ENCODE measurements around the gene SEMA3A. TPM values are rescaled to one million over a fixed set of nuclear protein-coding genes. Genes with fewer than 3 reads are reported as not detected.

Gene SEMA3A
- polyA plus RNA-seq, 4 donors: 2.4 to 11.4 TPM; not detected in 2

- Histone ChIP-seq H3K36me3 (ENCODE audit: control insufficient read depth in 3 of 3, insufficient read depth in 2 of 3, low read depth in 1 of 3, low read length in 3 of 3) (peaks cover 0 to 2% (median 0%) of the 10 kb centered on the region in 3 donors), H3K9me3 (ENCODE audit: control insufficient read depth in 2 of 2, insufficient read depth in 1 of 2, low read depth in 1 of 2, low read length in 1 of 2) (no peaks in the 10 kb centered on the region), H3K4me3 (ENCODE audit: low read depth in 1 of 3, low read length in 3 of 3) (no peak overlapping the region), H3K4me1 (ENCODE audit: control insufficient read depth in 3 of 3, insufficient read depth in 2 of 3, low read depth in 1 of 3, low read length in 2 of 3) (no peaks in the 10 kb centered on the region), H3K27me3 (ENCODE audit: control insufficient read depth in 3 of 3, insufficient read depth in 3 of 3, low read length in 3 of 3) (no peaks in the 10 kb centered on the region), H3K27ac (ENCODE audit: low read depth in 1 of 3, low read length in 2 of 3) (no peak overlapping the region)
- WGBS, 3 donors: 39 to 69% (median 51%) methylated on average over 1 of the region's 1 CpG
- FAIRE-seq (no peak), DNase-seq (no peak)
These were observed 86.5 kb downstream of the SEMA3A start for GRCh38 chr7:84108119-84108518.

- H3K4me1 ChIP-seq (ENCODE audit: control insufficient read depth in 3 of 3, insufficient read depth in 2 of 3, low read depth in 1 of 3, low read length in 2 of 3): no peaks in the 10 kb centered on the region
- no peak overlapping the region for H3K27ac ChIP-seq (ENCODE audit: low read depth in 1 of 3, low read length in 2 of 3)
- peaks cover 0 to 2% (median 0%) of the 10 kb centered on the region in 3 donors for H3K36me3 ChIP-seq (ENCODE audit: control insufficient read depth in 3 of 3, insufficient read depth in 2 of 3, low read depth in 1 of 3, low read length in 3 of 3)
- H3K9me3 ChIP-seq (ENCODE audit: control insufficient read depth in 2 of 2, insufficient read depth in 1 of 2, low read depth in 1 of 2, low read length in 1 of 2): no peaks in the 10 kb centered on the region
- no peak for DNase-seq
- H3K4me3 ChIP-seq (ENCODE audit: low read depth in 1 of 3, low read length in 3 of 3): no peak overlapping the region
- H3K27me3 ChIP-seq (ENCODE audit: control insufficient read depth in 3 of 3, insufficient read depth in 3 of 3, low read length in 3 of 3): no peaks in the 10 kb centered on the region
- WGBS, 3 donors: 75 to 96% (median 91%) methylated on average over 2 of the region's 2 CpGs
- FAIRE-seq: no peak
These were observed 87.3 kb downstream of the SEMA3A start for GRCh38 chr7:84107259-84107658.

- peaks cover 0 to 2% (median 0%) of the 10 kb centered on the region in 3 donors for H3K36me3 ChIP-seq (ENCODE audit: control insufficient read depth in 3 of 3, insufficient read depth in 2 of 3, low read depth in 1 of 3, low read length in 3 of 3)
- H3K4me3 ChIP-seq (ENCODE audit: low read depth in 1 of 3, low read length in 3 of 3): no peak overlapping the region
- DNase-seq (no peak), FAIRE-seq (no peak)
- no peak overlapping the region for H3K27ac ChIP-seq (ENCODE audit: low read depth in 1 of 3, low read length in 2 of 3)
- no peaks in the 10 kb centered on the region for H3K9me3 ChIP-seq (ENCODE audit: control insufficient read depth in 2 of 2, insufficient read depth in 1 of 2, low read depth in 1 of 2, low read length in 1 of 2)
- WGBS, 3 donors: 85 to 94% (median 89%) methylated on average over 3 of the region's 3 CpGs
- H3K4me1 ChIP-seq (ENCODE audit: control insufficient read depth in 3 of 3, insufficient read depth in 2 of 3, low read depth in 1 of 3, low read length in 2 of 3): no peaks in the 10 kb centered on the region
- H3K27me3 ChIP-seq (ENCODE audit: control insufficient read depth in 3 of 3, insufficient read depth in 3 of 3, low read length in 3 of 3): no peaks in the 10 kb centered on the region
These were observed 88.3 kb downstream of the SEMA3A start for GRCh38 chr7:84106291-84106690.

GRCh38 chr7:84105586-84105985 is 89.0 kb downstream of the SEMA3A start:
- H3K4me1 ChIP-seq (ENCODE audit: control insufficient read depth in 3 of 3, insufficient read depth in 2 of 3, low read depth in 1 of 3, low read length in 2 of 3): no peaks in the 10 kb centered on the region
- no peaks in the 10 kb centered on the region for H3K27me3 ChIP-seq (ENCODE audit: control insufficient read depth in 3 of 3, insufficient read depth in 3 of 3, low read length in 3 of 3)
- FAIRE-seq (no peak), DNase-seq (no peak)
- 0 to 82% (median 52%) methylated on average over 1 of the region's 1 CpG for WGBS, 3 donors
- no peak overlapping the region for H3K4me3 ChIP-seq (ENCODE audit: low read depth in 1 of 3, low read length in 3 of 3)
- H3K27ac ChIP-seq (ENCODE audit: low read depth in 1 of 3, low read length in 2 of 3): no peak overlapping the region
- no peaks in the 10 kb centered on the region for H3K9me3 ChIP-seq (ENCODE audit: control insufficient read depth in 2 of 2, insufficient read depth in 1 of 2, low read depth in 1 of 2, low read length in 1 of 2)
- H3K36me3 ChIP-seq (ENCODE audit: control insufficient read depth in 3 of 3, insufficient read depth in 2 of 3, low read depth in 1 of 3, low read length in 3 of 3): peaks cover 0 to 2% (median 0%) of the 10 kb centered on the region in 3 donors

GRCh38 chr7:84104826-84105225 is 89.8 kb downstream of the SEMA3A start:
- DNase-seq (no peak), FAIRE-seq (no peak)
- H3K9me3 ChIP-seq (ENCODE audit: control insufficient read depth in 2 of 2, insufficient read depth in 1 of 2, low read depth in 1 of 2, low read length in 1 of 2): no peaks in the 10 kb centered on the region
- no peak overlapping the region for H3K4me3 ChIP-seq (ENCODE audit: low read depth in 1 of 3, low read length in 3 of 3)
- 63 to 74% (median 64%) methylated on average over 3 of the region's 3 CpGs for WGBS, 3 donors
- H3K27ac ChIP-seq (ENCODE audit: low read depth in 1 of 3, low read length in 2 of 3): no peak overlapping the region
- no peaks in the 10 kb centered on the region for H3K4me1 ChIP-seq (ENCODE audit: control insufficient read depth in 3 of 3, insufficient read depth in 2 of 3, low read depth in 1 of 3, low read length in 2 of 3)
- no peaks in the 10 kb centered on the region for H3K27me3 ChIP-seq (ENCODE audit: control insufficient read depth in 3 of 3, insufficient read depth in 3 of 3, low read length in 3 of 3)
- peaks cover 0 to 2% (median 0%) of the 10 kb centered on the region in 3 donors for H3K36me3 ChIP-seq (ENCODE audit: control insufficient read depth in 3 of 3, insufficient read depth in 2 of 3, low read depth in 1 of 3, low read length in 3 of 3)

- FAIRE-seq (no peak), DNase-seq (no peak)
- no peaks in the 10 kb centered on the region for H3K4me1 ChIP-seq (ENCODE audit: control insufficient read depth in 3 of 3, insufficient read depth in 2 of 3, low read depth in 1 of 3, low read length in 2 of 3)
- no peaks in the 10 kb centered on the region for H3K27me3 ChIP-seq (ENCODE audit: control insufficient read depth in 3 of 3, insufficient read depth in 3 of 3, low read length in 3 of 3)
- no peaks in the 10 kb centered on the region for H3K36me3 ChIP-seq (ENCODE audit: control insufficient read depth in 3 of 3, insufficient read depth in 2 of 3, low read depth in 1 of 3, low read length in 3 of 3)
- no peak overlapping the region for H3K27ac ChIP-seq (ENCODE audit: low read depth in 1 of 3, low read length in 2 of 3)
- 86 to 94% (median 92%) methylated on average over 1 of the region's 1 CpG for WGBS, 3 donors
- no peak overlapping the region for H3K4me3 ChIP-seq (ENCODE audit: low read depth in 1 of 3, low read length in 3 of 3)
- no peaks in the 10 kb centered on the region for H3K9me3 ChIP-seq (ENCODE audit: control insufficient read depth in 2 of 2, insufficient read depth in 1 of 2, low read depth in 1 of 2, low read length in 1 of 2)
These were observed 92.4 kb downstream of the SEMA3A start for GRCh38 chr7:84102213-84102612.

GRCh38 chr7:84100866-84101265 is 93.7 kb downstream of the SEMA3A start:
- DNase-seq: no peak
- Histone ChIP-seq H3K4me1 (ENCODE audit: control insufficient read depth in 3 of 3, insufficient read depth in 2 of 3, low read depth in 1 of 3, low read length in 2 of 3) (no peaks in the 10 kb centered on the region), H3K36me3 (ENCODE audit: control insufficient read depth in 3 of 3, insufficient read depth in 2 of 3, low read depth in 1 of 3, low read length in 3 of 3) (no peaks in the 10 kb centered on the region), H3K27me3 (ENCODE audit: control insufficient read depth in 3 of 3, insufficient read depth in 3 of 3, low read length in 3 of 3) (no peaks in the 10 kb centered on the region), H3K4me3 (ENCODE audit: low read depth in 1 of 3, low read length in 3 of 3) (no peak overlapping the region), H3K27ac (ENCODE audit: low read depth in 1 of 3, low read length in 2 of 3) (no peak overlapping the region), H3K9me3 (ENCODE audit: control insufficient read depth in 2 of 2, insufficient read depth in 1 of 2, low read depth in 1 of 2, low read length in 1 of 2) (no peaks in the 10 kb centered on the region)
- no peak for FAIRE-seq
- 71 to 92% (median 73%) methylated on average over 1 of the region's 1 CpG for WGBS, 3 donors

- WGBS, 3 donors: 61 to 68% (median 65%) methylated on average over 2 of the region's 2 CpGs
- DNase-seq (no peak), FAIRE-seq (no peak)
- Histone ChIP-seq H3K27ac (ENCODE audit: low read depth in 1 of 3, low read length in 2 of 3) (no peak overlapping the region), H3K36me3 (ENCODE audit: control insufficient read depth in 3 of 3, insufficient read depth in 2 of 3, low read depth in 1 of 3, low read length in 3 of 3) (no peaks in the 10 kb centered on the region), H3K9me3 (ENCODE audit: control insufficient read depth in 2 of 2, insufficient read depth in 1 of 2, low read depth in 1 of 2, low read length in 1 of 2) (no peaks in the 10 kb centered on the region), H3K4me1 (ENCODE audit: control insufficient read depth in 3 of 3, insufficient read depth in 2 of 3, low read depth in 1 of 3, low read length in 2 of 3) (no peaks in the 10 kb centered on the region), H3K27me3 (ENCODE audit: control insufficient read depth in 3 of 3, insufficient read depth in 3 of 3, low read length in 3 of 3) (no peaks in the 10 kb centered on the region), H3K4me3 (ENCODE audit: low read depth in 1 of 3, low read length in 3 of 3) (no peak overlapping the region)
These were observed 98.6 kb downstream of the SEMA3A start for GRCh38 chr7:84095971-84096370.

- Histone ChIP-seq H3K27me3 (ENCODE audit: control insufficient read depth in 3 of 3, insufficient read depth in 3 of 3, low read length in 3 of 3) (no peaks in the 10 kb centered on the region), H3K4me1 (ENCODE audit: control insufficient read depth in 3 of 3, insufficient read depth in 2 of 3, low read depth in 1 of 3, low read length in 2 of 3) (no peaks in the 10 kb centered on the region), H3K9me3 (ENCODE audit: control insufficient read depth in 2 of 2, insufficient read depth in 1 of 2, low read depth in 1 of 2, low read length in 1 of 2) (no peaks in the 10 kb centered on the region), H3K36me3 (ENCODE audit: control insufficient read depth in 3 of 3, insufficient read depth in 2 of 3, low read depth in 1 of 3, low read length in 3 of 3) (no peaks in the 10 kb centered on the region), H3K27ac (ENCODE audit: low read depth in 1 of 3, low read length in 2 of 3) (no peak overlapping the region), H3K4me3 (ENCODE audit: low read depth in 1 of 3, low read length in 3 of 3) (no peak overlapping the region)
- no peak for FAIRE-seq
- DNase-seq: peak in 1 of 2 donors; percentile 20
- WGBS, 3 donors: 13 to 30% (median 23%) methylated on average over 5 of the region's 5 CpGs
These were observed 102.4 kb downstream of the SEMA3A start for GRCh38 chr7:84092207-84092606.
